GM12891 (cell line): ENCODE measurements around the gene TBX1.

ENCODE experiments used
- DNase-seq: peaks from one replicate; pipeline ENCODE4 v3.0.0; 2011; ENCODE audit warnings: low spot score; ENCODE audit not compliant: insufficient read length
- FAIRE-seq: peaks from 2 replicates; lab custom pipeline; 2011; peaks lifted over from hg19 to GRCh38; lab: Jason Lieb, UNC
- PAX5 ChIP-seq: IDR thresholded peaks from 2 replicates; pipeline ENCODE4 v1.6.1; 2011; ENCODE audit warnings: low read length, moderate library complexity, mild to moderate bottlenecking; ENCODE audit not compliant: insufficient read depth, severe bottlenecking
- POLR2A ChIP-seq: IDR thresholded peaks from 2 replicates; pipeline ENCODE4 v1.6.1; 2011; ENCODE audit warnings: low read depth, low read length, control low read depth
- POLR2AphosphoS5 ChIP-seq: IDR thresholded peaks from 2 replicates; pipeline ENCODE4 v1.6.1; 2011; ENCODE audit warnings: low read depth, low read length, control low read depth
- POU2F2 ChIP-seq: IDR thresholded peaks from 2 replicates; pipeline ENCODE4 v1.6.1; 2011; ENCODE audit warnings: low read depth, mild to moderate bottlenecking, control low read depth, low read length, moderate library complexity
- SPI1 ChIP-seq: IDR thresholded peaks from 2 replicates; pipeline ENCODE4 v1.6.1; 2011; ENCODE audit warnings: low read depth, low read length, control low read depth
- TAF1 ChIP-seq: IDR thresholded peaks from 2 replicates; pipeline ENCODE4 v1.6.1; 2011; ENCODE audit warnings: low read depth, low read length, control low read depth

TBX1 gene

GRCh38 chr22:19739911-19740449 lies 20.6 kb upstream of the TBX1 start:
- TF ChIP-seq TAF1 (no peak), POU2F2 (no peak), POLR2A (no peak), SPI1 (no peak), PAX5 (no peak), POLR2AphosphoS5 (no peak)
- FAIRE-seq, result no peak

GRCh38 chr22:19740586-19740985 lies 20.0 kb upstream of the TBX1 start:
- no peak for FAIRE-seq
- TF ChIP-seq POLR2AphosphoS5, result no peak
- no peak for TF ChIP-seq TAF1
- TF ChIP-seq PAX5, result no peak
- no peak for TF ChIP-seq POLR2A
- TF ChIP-seq SPI1, result no peak
- TF ChIP-seq POU2F2, result no peak
- no peak for DNase-seq

More at GRCh38 chr22:19739911-19740449, 20.6 kb upstream of the TBX1 start:
- no peak for DNase-seq

GRCh38 chr22:19741053-19741452 lies 19.5 kb upstream of the TBX1 start:
- FAIRE-seq (no peak), DNase-seq (no peak)
- no peak for TF ChIP-seq SPI1
- no peak for TF ChIP-seq POU2F2
- TF ChIP-seq TAF1, result no peak
- no peak for TF ChIP-seq PAX5

GRCh38 chr22:19742160-19743066 lies 18.2 kb upstream of the TBX1 start:
- DNase-seq, result no peak
- TF ChIP-seq TAF1, result no peak
- TF ChIP-seq POLR2A, result no peak
- no peak for TF ChIP-seq POU2F2
- no peak for TF ChIP-seq PAX5
- TF ChIP-seq POLR2AphosphoS5, result no peak
- no peak for TF ChIP-seq SPI1
- FAIRE-seq, result no peak

GRCh38 chr22:19743081-19743480 lies 17.5 kb upstream of the TBX1 start:
- DNase-seq (no peak), FAIRE-seq (no peak)
- TF ChIP-seq TAF1 (no peak), POLR2A (no peak), POU2F2 (no peak), PAX5 (no peak), POLR2AphosphoS5 (no peak), SPI1 (no peak)

- FAIRE-seq (no peak), DNase-seq (no peak)
- TF ChIP-seq PAX5 (no peak), POLR2A (no peak), POU2F2 (no peak), SPI1 (no peak), POLR2AphosphoS5 (no peak)
These were observed 16.9 kb upstream of the TBX1 start for GRCh38 chr22:19743651-19744050.

GRCh38 chr22:19744350-19745006 lies 16.1 kb upstream of the TBX1 start:
- TF ChIP-seq POU2F2 (no peak), PAX5 (no peak), SPI1 (no peak), TAF1 (no peak), POLR2A (no peak), POLR2AphosphoS5 (no peak)
- DNase-seq (no peak), FAIRE-seq (no peak)

- no peak for TF ChIP-seq POU2F2
- TF ChIP-seq POLR2A, result no peak
- TF ChIP-seq TAF1, result no peak
- TF ChIP-seq PAX5, result no peak
- no peak for TF ChIP-seq POLR2AphosphoS5
- no peak for TF ChIP-seq SPI1
- no peak for FAIRE-seq
- DNase-seq, result no peak
These were observed 15.2 kb upstream of the TBX1 start for GRCh38 chr22:19745155-19746101.

GRCh38 chr22:19746726-19747125 lies 13.9 kb upstream of the TBX1 start:
- FAIRE-seq (no peak), DNase-seq (no peak)
- no peak for TF ChIP-seq POLR2AphosphoS5
- TF ChIP-seq POLR2A, result no peak
- no peak for TF ChIP-seq SPI1
- TF ChIP-seq TAF1, result no peak
- TF ChIP-seq POU2F2, result no peak
- TF ChIP-seq PAX5, result no peak
